B cell (primary cell): Measurements from ENCODE around the gene ZNF433. TPM values are rescaled to one million over a fixed set of nuclear protein-coding genes. Genes with fewer than 3 reads are reported as not detected.

Experiments used
- ATAC-seq: fragments of 200-7000 bp; cut with Tn5 transposase; one replicate; pipeline ENCODE4 v1.10.0; 2021; ENCODE audit warnings: low read depth, mild to moderate bottlenecking, moderate number of reproducible peaks, moderate library complexity
- CTCF ChIA-PET: fragments of 350-600 bp; sonication (Branson Sonifier 250); formaldehyde crosslinking; loops from one replicate; lab custom pipeline; 2021; ENCODE audit warnings: antibody characterized with exemption, inconsistent platforms; lab: Charles Lee
- POLR2A ChIA-PET: fragments of 350-600 bp; sonication (Branson Sonifier 250); formaldehyde crosslinking; loops from one replicate; lab custom pipeline; 2021; ENCODE audit warnings: antibody characterized with exemption; lab: Charles Lee
- DNase-seq: peaks from one replicate; pipeline ENCODE4 v3.0.0; 2013
- H2AFZ ChIP-seq: 2 replicates; pipeline ENCODE4 v1.6.1; 2012; ENCODE audit warnings: mild to moderate bottlenecking, low read depth, low read length; ENCODE audit not compliant: insufficient read depth, poor library complexity, severe bottlenecking
- H3K27ac ChIP-seq, 2 donors: 1 replicate in 1 of 2; 2 replicates in 1 of 2; pipeline ENCODE4 v1.5.1; 2012 to 2013; ENCODE audit warnings: low read length in 2 of 2, mild to moderate bottlenecking in 2 of 2, moderate library complexity in 1 of 2
- H3K27me3 ChIP-seq, 4 experiments: fragments of 200-600 bp in 1 of 4; sonication (generic) in 1 of 4; replicated peaks in 1 of 4; 1 replicate in 2 of 4; 2 replicates in 2 of 4; pipeline versions ENCODE4 v1.6.1 to v1.7.0; 2013 to 2016; ENCODE audit warnings: low read length in 3 of 4, mild to moderate bottlenecking in 2 of 4, mixed read lengths in 1 of 4, moderate library complexity in 1 of 4; ENCODE audit not compliant: insufficient read depth in 4 of 4, control insufficient read depth in 3 of 4; ENCODE audit errors: control extremely low read depth in 1 of 4
- H3K36me3 ChIP-seq, 2 experiments: replicated peaks in 1 of 2; 1 replicate in 1 of 2; 2 replicates in 1 of 2; pipeline versions ENCODE4 v1.6.1 to v1.7.1; 2013; ENCODE audit warnings: low read length in 1 of 2; ENCODE audit not compliant: insufficient read depth in 2 of 2, control insufficient read depth in 1 of 2; ENCODE audit errors: control extremely low read depth in 1 of 2, extremely low read depth in 1 of 2
- H3K4me1 ChIP-seq, 2 donors: fragments of 200-600 bp in 1 of 2; sonication (generic) in 1 of 2; 1 replicate in 1 of 2; 2 replicates in 1 of 2; pipeline versions ENCODE4 v1.5.1 to v1.6.1; 2013 to 2017; ENCODE audit warnings: low read length in 2 of 2; ENCODE audit not compliant: control insufficient read depth in 2 of 2, insufficient read depth in 2 of 2
- H3K4me2 ChIP-seq: replicated peaks from 2 replicates; pipeline ENCODE3; 2012; ENCODE audit warnings: mild to moderate bottlenecking, low read depth, low read length; ENCODE audit not compliant: poor library complexity, severe bottlenecking
- H3K4me3 ChIP-seq, 5 experiments: fragments of 200-600 bp in 1 of 5; sonication (generic) in 1 of 5; 1 replicate in 3 of 5; 2 replicates in 2 of 5; pipeline versions ENCODE4 v1.5.1 to v1.7.0; 2011 to 2016; ENCODE audit warnings: low read length in 4 of 5, mild to moderate bottlenecking in 4 of 5, low read depth in 2 of 5, control low read depth in 1 of 5, moderate library complexity in 1 of 5; ENCODE audit not compliant: insufficient read depth in 1 of 5; ENCODE audit errors: control extremely low read depth in 1 of 5, extremely low read depth in 1 of 5
- H3K79me2 ChIP-seq: fragments of 200-600 bp; sonication (generic); one replicate; pipeline ENCODE4 v1.6.0; 2016; ENCODE audit warnings: low read length; ENCODE audit not compliant: control insufficient read depth, insufficient read depth
- H3K9ac ChIP-seq: fragments of 200-600 bp; sonication (generic); 2 replicates; pipeline ENCODE4 v1.6.1; 2017; ENCODE audit warnings: mild to moderate bottlenecking, low read length, moderate library complexity
- H3K9me3 ChIP-seq, 3 donors: one replicate each; pipeline versions ENCODE4 v1.6.1 to v1.7.1; 2013; ENCODE audit warnings: low read length in 2 of 3; ENCODE audit not compliant: control insufficient read depth in 2 of 3, insufficient read depth in 1 of 3; ENCODE audit errors: control extremely low read depth in 1 of 3
- H4K20me1 ChIP-seq: 2 replicates; pipeline ENCODE4 v1.6.0; 2012; ENCODE audit warnings: mild to moderate bottlenecking, low read length; ENCODE audit not compliant: insufficient read depth, control insufficient read depth, poor library complexity, severe bottlenecking
- H3K27ac Mint-ChIP-seq: one replicate; pipeline ENCODE4 v1.8.0; 2021; ENCODE audit warnings: mixed read lengths
- H3K27me3 Mint-ChIP-seq: one replicate; pipeline ENCODE4 v1.8.0; 2021; ENCODE audit warnings: mixed read lengths
- H3K4me1 Mint-ChIP-seq: one replicate; pipeline ENCODE4 v1.8.0; 2021; ENCODE audit warnings: mixed read lengths
- H3K4me3 Mint-ChIP-seq: one replicate; pipeline ENCODE4 v1.8.0; 2021; ENCODE audit warnings: mixed read lengths
- H3K9me3 Mint-ChIP-seq: one replicate; pipeline ENCODE4 v1.8.0; 2022; ENCODE audit warnings: mixed read lengths; ENCODE audit not compliant: insufficient read depth
- CTCF ChIP-seq: fragments of 200-600 bp; IDR thresholded peaks from one replicate; pipeline ENCODE4 v1.8.0; 2022; ENCODE audit warnings: antibody characterized with exemption, mild to moderate bottlenecking
- WGBS: methylation state at CpG from one replicate; pipeline ENCODE4 v1.1.5; 2013; ENCODE audit warnings: missing lambda C conversion rate; ENCODE audit not compliant: insufficient coverage; 5-methylcytosine and 5-hydroxymethylcytosine counted together
- intact Hi-C: fragments of 100-400 bp; cut with micrococcal nuclease; formaldehyde crosslinking; loops from one replicate; pipeline ENCODE4 v1.10.0; 2022
- polyA plus RNA-seq: library from polyadenylated mRNA; depleted of rRNA; stranded (reverse); fragments of >200 nt; gene quantifications from 2 replicates; pipeline ENCODE4 v1.2.3, GENCODE V29; 2012
- total RNA-seq, 2 donors: library from RNA; stranded (reverse); fragments of 120-200 nt in 1 of 2; gene quantifications; 1 replicate in 1 of 2; 2 replicates in 1 of 2; pipeline versions ENCODE4 v1.2.3 to v1.2.4, GENCODE V29; 2013 to 2022

The ZNF433 gene
- total and polyA plus RNA-seq, 2 donors (not counting 1 experiment from before 2014, with no cell fraction given), result 1.3 to 7.3 TPM

- peak overlapping the region; percentile 85 to 92 for H3K27ac ChIP-seq
Measured at GRCh38 chr19:11987405-11988281, 47.8 kb downstream of the ZNF433 start.

More at GRCh38 chr19:11987405-11988281, 47.8 kb downstream of the ZNF433 start:
- Histone ChIP-seq H3K4me2 (peak overlapping the region; percentile 96), H3K79me2 (peaks cover 42% of the 10 kb centered on the region), H2AFZ (peak overlapping the region; percentile 90), H3K4me1 (peaks cover 0 to 5% of the 10 kb centered on the region in 2 donors), H4K20me1 (peaks cover 21% of the 10 kb centered on the region), H3K36me3 (no peaks in the 10 kb centered on the region), H3K27me3 (no peaks in the 10 kb centered on the region), H3K9me3 (peaks cover 0 to 10% (median 4%) of the 10 kb centered on the region in 3 donors), H3K9ac (peak overlapping the region; percentile 95), H3K4me3 (peak overlapping the region; percentile 86 to 98 (median 97))
- ChIA-PET CTCF (interaction anchor here (0.7 to 7.3 kb wide), 30 partner anchors 7 to 427 kb away, joined by 3 to 173 read pairs (median 4); partner anchors contain the start of genes ZNF20, ZNF433, ZNF440 and ZNF442), POLR2A (interaction anchor here (0.6 to 3.5 kb wide), 7 partner anchors 20 to 607 kb away, joined by 4 to 38 read pairs (median 6); partner anchors contain the start of genes ZNF433, ZNF44, ZNF700 and ZNF763)
- no peaks in the 10 kb centered on the region for H3K27me3 Mint-ChIP-seq
- H3K9me3 Mint-ChIP-seq, result no peaks in the 10 kb centered on the region
- DNase-seq (peak; percentile 93), ATAC-seq (peak; percentile 93)
- intact Hi-C loops, result loop anchor here (1.0 to 5.0 kb wide), 6 partner anchors 23 to 189 kb away; partner anchors contain the start of genes ZNF440, ZNF491 and ZNF844
- peaks cover 24% of the 10 kb centered on the region for H3K4me1 Mint-ChIP-seq
- WGBS, result under 1% methylated on average over 52 of the region's 54 CpGs
- H3K27ac Mint-ChIP-seq, result peak overlapping the region; percentile 89
- no peak for TF ChIP-seq CTCF
- H3K4me3 Mint-ChIP-seq, result peak overlapping the region; percentile 96
